ENCODE results near the gene AGBL3.
"Not testable (repeated sequence)": the region's sequence is repeated elsewhere in the genome, so short reads cannot be mapped to it uniquely, and the experiment has no call there.

The AGBL3 gene

DNA sequence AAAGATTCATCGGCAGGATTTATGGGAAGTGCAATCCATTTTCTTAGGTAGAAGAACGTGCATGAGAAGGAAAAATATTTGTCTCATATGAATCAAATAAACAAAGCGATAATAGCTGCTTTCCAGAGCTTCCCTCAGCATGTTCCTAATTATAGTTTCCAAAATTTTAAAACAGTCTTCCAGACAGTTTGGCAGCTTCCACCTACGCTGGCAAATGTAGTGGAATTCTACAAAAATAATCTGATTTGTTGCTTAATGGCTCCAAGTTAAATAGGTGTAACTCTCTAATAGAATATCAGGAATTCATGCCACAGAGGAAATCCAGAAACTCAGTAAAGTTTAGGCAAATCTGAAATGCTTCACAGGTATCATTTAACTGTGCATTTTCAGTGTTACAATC lies 23.3 kb upstream of the AGBL3 start:
- DNase-seq (ENCODE audit: low read depth in 2 of 2): no peak

- DNase-seq (ENCODE audit: low read depth in 2 of 2): no peak
Measured at GRCh38 chr7:134966691-134967090, 19.6 kb upstream of the AGBL3 start.

DNA sequence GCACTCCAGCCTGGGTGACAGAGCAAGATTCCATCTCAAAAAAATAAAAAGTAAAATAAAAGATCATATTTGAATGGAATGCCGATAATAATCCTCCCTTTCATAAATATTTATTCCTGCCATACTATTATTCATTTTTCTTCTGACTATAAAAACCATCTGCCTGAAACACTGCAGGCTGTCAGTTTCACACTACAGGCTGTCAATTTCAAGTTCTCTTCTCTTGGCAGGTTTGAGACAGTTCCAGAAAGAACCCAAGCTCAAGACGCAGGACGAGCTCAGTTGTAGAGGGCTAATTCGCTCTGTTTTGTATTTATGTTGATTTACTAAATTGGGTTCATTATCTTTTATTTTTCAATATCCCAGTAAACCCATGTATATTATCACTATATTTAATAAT lies 18.2 kb upstream of the AGBL3 start:
- no peak for DNase-seq (ENCODE audit: low read depth in 2 of 2)

- DNase-seq (ENCODE audit: low read depth in 2 of 2): not testable (repeated sequence)
Measured at GRCh38 chr7:134981645-134982044, 4.7 kb upstream of the AGBL3 start.

DNA sequence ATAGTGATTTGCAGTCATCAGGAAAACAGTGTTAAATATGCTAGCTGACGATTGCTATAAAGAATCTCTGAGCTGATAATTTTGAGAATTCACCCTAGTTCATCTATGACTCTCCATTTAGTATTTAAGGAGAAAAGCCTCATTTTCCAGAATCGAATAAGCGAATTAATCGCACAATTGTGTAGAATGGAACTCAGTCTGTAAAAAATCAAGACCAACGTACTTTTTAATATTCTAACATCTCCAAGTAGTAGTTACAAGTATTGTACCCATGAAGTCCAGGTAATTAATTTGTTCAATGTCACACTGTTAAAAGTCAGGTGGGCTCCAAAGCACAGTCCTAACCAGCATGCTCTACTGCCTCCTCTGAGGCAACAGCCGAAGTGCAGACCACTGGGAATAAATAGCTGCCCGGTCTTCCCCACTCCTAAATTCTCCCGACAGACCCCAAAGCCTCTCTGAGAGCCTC lies 380 bp upstream of the AGBL3 start:
- DNase-seq (ENCODE audit: low read depth in 2 of 2): no peak

- no peak for DNase-seq (ENCODE audit: low read depth in 2 of 2)
Measured at GRCh38 chr7:134988161-134988560, 1.9 kb downstream of the AGBL3 start.

- no peak for DNase-seq (ENCODE audit: low read depth in 2 of 2)
Measured at GRCh38 chr7:134991469-134992339, 5.4 kb downstream of the AGBL3 start.

- no peak for DNase-seq (ENCODE audit: low read depth in 2 of 2)
Measured at GRCh38 chr7:134992626-134993179, 6.4 kb downstream of the AGBL3 start.

DNA sequence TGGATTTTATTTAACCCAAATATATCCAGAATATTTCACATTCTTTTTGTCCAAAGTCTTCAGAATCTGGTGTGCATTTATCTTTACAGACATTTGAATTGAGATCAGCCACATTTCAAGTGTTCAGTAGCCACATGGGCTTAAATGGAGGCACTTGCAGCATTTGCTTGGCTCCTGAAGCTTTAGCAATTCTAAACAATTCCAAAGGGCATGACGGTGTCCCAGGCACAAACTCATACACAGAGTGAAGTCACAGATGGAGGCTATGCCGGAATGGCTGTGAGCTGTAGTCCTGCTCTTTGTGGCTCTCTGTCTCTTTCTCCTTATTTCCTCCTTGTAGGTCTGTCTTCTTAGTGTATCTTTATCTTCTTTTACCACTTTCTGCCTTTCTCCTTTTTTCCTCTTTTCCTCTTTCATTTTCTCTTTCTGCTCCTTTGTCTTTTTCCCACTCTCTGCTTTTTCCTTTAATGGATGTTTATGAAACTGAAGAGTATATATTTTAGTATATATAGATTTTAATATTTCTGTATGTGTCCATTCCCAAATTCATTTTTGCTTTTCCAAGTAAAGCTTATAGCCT lies 7.7 kb downstream of the AGBL3 start:
- no peak for DNase-seq (ENCODE audit: low read depth in 2 of 2)

DNA sequence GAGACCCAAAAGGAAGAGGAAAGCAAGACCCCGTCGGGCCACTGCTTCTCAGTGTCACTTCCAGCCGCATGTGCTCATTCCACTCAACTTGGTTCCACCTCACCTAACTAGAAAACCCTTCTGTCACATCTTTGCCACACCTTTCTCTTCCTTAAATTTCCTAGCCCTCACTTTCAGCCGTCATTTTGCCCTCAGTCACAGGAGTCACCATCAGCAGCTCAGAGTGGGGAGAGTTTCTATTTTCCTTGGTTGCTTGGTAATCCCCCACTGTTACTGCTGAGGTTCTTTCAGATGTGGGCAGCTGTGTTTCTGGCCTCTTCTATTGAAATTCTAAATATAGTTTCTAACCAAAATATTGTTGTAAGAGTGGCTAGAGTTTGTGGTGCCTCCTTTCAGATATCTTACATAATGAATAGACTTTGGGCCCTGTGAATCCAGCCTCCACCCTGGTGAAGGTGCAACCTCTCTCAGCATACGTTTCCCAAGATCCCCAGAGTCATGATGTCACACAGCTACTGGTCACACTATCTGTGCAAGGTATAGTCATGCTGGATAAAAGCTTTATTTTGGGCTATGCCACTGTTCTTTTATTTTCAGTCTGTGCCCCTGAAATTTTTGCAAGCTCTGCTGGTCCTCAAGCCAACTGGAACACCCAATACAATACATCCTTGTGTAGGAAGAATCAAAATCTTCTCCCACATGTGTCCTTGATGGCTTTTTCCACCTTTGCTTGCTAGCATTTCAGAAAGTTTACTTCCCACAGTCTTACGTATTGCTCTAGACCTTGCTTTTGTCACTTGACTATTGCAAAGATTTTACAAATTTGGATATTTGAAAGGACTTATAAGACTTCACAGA lies 9.2 kb downstream of the AGBL3 start:
- no peak for DNase-seq (ENCODE audit: low read depth in 2 of 2)

GRCh38 chr7:134996097-134996550 lies 9.8 kb downstream of the AGBL3 start:
- no peak for DNase-seq (ENCODE audit: low read depth in 2 of 2)

- DNase-seq (ENCODE audit: low read depth in 2 of 2): no peak
Measured at GRCh38 chr7:134997214-134997885, 11.0 kb downstream of the AGBL3 start.

- no peak for DNase-seq (ENCODE audit: low read depth in 2 of 2)
Measured at GRCh38 chr7:134999136-134999535, 12.8 kb downstream of the AGBL3 start.

DNA sequence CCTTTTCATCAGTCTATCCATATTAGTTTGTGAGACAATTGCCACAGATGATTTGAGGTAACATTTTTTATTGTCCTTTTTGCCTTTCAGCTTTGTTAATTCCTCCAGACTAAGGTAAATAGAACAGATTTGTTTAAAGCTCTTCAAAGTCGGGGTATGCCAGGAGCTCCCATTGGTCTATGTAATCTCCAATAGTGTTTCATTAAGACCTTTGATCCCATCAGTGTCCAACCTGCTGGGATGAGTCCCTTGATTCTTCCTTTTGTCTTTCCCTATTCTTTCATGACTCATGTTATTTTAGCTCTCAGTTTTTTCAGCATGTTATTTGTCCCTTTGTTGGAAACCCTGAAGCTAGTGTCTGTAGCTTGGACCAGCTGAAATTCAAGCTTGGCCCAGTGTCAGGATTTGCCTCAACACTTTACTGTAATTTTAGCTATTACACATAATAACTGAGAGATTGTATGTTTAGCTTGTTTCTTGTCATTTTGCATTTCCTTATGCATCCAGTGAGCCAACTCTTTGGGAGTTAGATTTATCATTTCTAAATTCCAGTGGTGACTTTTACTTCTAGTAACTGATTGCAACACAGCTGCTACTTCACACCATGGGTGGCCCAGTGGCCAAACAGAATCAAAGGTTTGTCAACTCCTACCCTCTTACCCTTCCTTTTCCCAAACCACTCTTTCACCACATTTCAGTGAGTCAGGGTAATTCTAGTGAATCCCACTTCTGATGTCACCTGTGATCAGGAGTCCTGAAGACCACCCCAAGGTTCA lies 15.3 kb downstream of the AGBL3 start:
- no peak for DNase-seq (ENCODE audit: low read depth in 2 of 2)

DNA sequence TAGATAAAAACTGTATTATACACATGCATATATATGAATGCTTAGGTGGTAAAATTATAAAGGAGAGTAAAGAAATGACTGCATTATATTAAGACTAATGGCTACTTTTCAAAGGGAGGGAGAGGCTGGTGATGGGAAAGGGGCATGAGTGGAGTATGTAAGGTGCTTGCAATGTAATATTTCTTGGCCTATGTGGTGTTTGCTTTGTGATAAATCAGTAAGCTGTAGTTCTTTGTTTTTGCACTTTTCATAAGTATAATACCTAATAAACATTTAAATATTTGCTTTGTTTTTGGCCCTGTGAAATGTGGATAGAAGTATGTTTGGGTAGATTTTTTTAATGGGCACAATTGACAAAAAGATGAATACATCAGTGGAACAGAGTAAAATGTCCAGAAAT lies 25.9 kb downstream of the AGBL3 start:
- no peak for DNase-seq (ENCODE audit: low read depth in 2 of 2)

DNA sequence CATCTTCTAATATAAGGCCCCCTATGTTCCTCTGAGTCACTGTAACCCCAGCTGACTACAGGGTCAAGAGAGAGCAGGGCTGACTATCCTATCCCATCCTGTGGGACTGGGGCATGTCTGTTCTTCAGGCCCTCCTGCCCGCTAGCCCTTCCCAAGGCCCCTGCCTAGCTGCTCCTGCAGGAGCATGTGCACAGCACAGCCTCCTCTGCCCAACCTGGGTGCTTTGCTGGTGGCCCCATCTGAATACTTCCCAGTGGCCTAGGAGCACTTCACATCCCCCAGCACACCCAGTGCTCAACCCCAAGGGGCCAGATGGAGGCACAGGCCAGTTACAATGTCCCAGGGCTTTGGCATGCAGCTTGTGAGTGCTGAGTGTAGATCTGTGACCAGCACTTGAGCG lies 37.3 kb downstream of the AGBL3 start:
- DNase-seq (ENCODE audit: low read depth in 2 of 2): no peak

DNA sequence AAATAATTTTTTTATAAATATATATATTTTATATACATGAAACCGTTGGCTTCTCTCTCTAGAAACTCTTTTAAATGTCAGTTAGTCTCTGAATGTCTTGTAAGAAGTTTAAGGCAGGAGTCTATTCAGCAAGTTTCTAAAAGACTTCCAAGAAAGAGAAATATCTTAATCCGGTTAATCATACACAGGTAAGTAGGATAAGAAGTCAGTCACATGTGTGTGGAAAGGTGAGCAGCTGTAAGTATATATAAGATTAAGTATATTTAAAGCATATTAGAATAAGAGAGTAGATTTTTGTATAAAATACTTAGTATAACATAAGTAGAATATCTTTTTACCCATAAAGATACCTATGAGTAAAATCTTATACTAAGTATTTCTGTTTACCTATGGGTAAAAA lies 48.9 kb downstream of the AGBL3 start:
- no peak for DNase-seq (ENCODE audit: low read depth in 2 of 2)

- not testable (repeated sequence) for DNase-seq (ENCODE audit: low read depth in 2 of 2)
Measured at GRCh38 chr7:135067017-135067416, 80.7 kb downstream of the AGBL3 start.

DNA sequence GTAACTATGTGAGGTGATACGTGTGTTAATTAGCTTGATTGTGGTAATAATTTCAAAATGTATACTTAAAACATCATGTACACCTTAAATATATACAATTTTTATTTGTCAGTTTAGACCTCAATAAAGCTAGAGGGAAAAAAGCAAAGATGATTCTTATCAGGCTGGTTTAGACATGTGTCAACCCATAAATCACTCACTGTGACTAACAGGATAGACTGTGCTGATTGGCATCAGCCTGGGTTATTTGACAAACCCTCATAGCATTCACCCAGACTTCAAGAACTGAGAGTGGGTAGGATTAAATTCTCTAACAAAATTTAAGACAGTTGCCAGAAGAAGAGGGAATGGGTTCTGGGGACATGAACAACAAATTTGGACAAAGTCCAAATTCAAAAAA lies 87.8 kb downstream of the AGBL3 start:
- no peak for DNase-seq (ENCODE audit: low read depth in 2 of 2)

- DNase-seq (ENCODE audit: low read depth in 2 of 2): no peak
Measured at GRCh38 chr7:135074531-135074930, 88.2 kb downstream of the AGBL3 start.

GRCh38 chr7:135075716-135076115 lies 89.4 kb downstream of the AGBL3 start:
- no peak for DNase-seq (ENCODE audit: low read depth in 2 of 2)
